T-helper 22 cell (primary cell): ENCODE measurements around the gene TMEM147.

Source experiments
- DNase-seq: peaks from one replicate; pipeline ENCODE4 v3.0.0-alpha.2; 2020; ENCODE audit warnings: low read depth

The TMEM147 gene

GRCh38 chr19:35549174-35549788 lies 3.9 kb downstream of the TMEM147 start:
- peak; percentile 24 for DNase-seq

- no peak for DNase-seq
These were observed 4.6 kb downstream of the TMEM147 start for GRCh38 chr19:35549879-35550523.

GRCh38 chr19:35551091-35551810 lies 5.8 kb downstream of the TMEM147 start:
- DNase-seq = no peak

GRCh38 chr19:35552534-35553384 lies 7.3 kb downstream of the TMEM147 start:
- no peak for DNase-seq

- no peak for DNase-seq
These were observed 8.1 kb downstream of the TMEM147 start for GRCh38 chr19:35553385-35554000.

- DNase-seq = no peak
These were observed 8.7 kb downstream of the TMEM147 start for GRCh38 chr19:35554076-35554475.

GRCh38 chr19:35555301-35556005 lies 10.0 kb downstream of the TMEM147 start:
- DNase-seq = no peak

- DNase-seq = no peak
These were observed 10.7 kb downstream of the TMEM147 start for GRCh38 chr19:35556025-35556590.

GRCh38 chr19:35556846-35557538 lies 11.6 kb downstream of the TMEM147 start:
- no peak for DNase-seq

GRCh38 chr19:35557539-35558399 lies 12.3 kb downstream of the TMEM147 start:
- DNase-seq = peak; percentile 29

GRCh38 chr19:35558400-35559280 lies 13.2 kb downstream of the TMEM147 start:
- DNase-seq = no peak

GRCh38 chr19:35559281-35559659 lies 13.8 kb downstream of the TMEM147 start:
- no peak for DNase-seq

GRCh38 chr19:35559781-35560180 lies 14.4 kb downstream of the TMEM147 start:
- no peak for DNase-seq

- DNase-seq = no peak
These were observed 14.8 kb downstream of the TMEM147 start for GRCh38 chr19:35560271-35560670.

GRCh38 chr19:35560677-35561076 lies 15.3 kb downstream of the TMEM147 start:
- DNase-seq = no peak

- DNase-seq = no peak
These were observed 16.0 kb downstream of the TMEM147 start for GRCh38 chr19:35561436-35561835.

GRCh38 chr19:35562336-35562735 lies 16.9 kb downstream of the TMEM147 start:
- no peak for DNase-seq

GRCh38 chr19:35562776-35563175 lies 17.4 kb downstream of the TMEM147 start:
- DNase-seq = no peak
